HuH-7 (cell line): ENCODE data around the gene ITGA7.

ENCODE experiments used
- DNase-seq: peaks from one replicate; pipeline ENCODE4 v3.0.0; 2011; ENCODE audit warnings: low spot score

Gene ITGA7

GRCh38 chr12:55641595-55641994 is 66.1 kb downstream of the ITGA7 start:
- DNase-seq = no peak

- no peak for DNase-seq
These were observed 70.2 kb downstream of the ITGA7 start for GRCh38 chr12:55637467-55637866.

- no peak for DNase-seq
These were observed 70.9 kb downstream of the ITGA7 start, which contains the start of gene OR10P1 for GRCh38 chr12:55636853-55637252. Gene OR10P1 (plus strand): TSS chr12:55636892. CDS start chr12:55636892, 0 bp downstream.

GRCh38 chr12:55636116-55636655 is 71.5 kb downstream of the ITGA7 start:
- DNase-seq = no peak
